Stimulated activated CD8-positive, alpha-beta memory T cell treated with anti-CD3 and anti-CD28 coated beads, Interleukin-15, amount 100 ng/mL, for 24 hours (primary cell): Measurements from ENCODE around the gene STEAP1B.
"Not testable (repeated sequence)": the region's sequence is repeated elsewhere in the genome, so short reads cannot be mapped to it uniquely, and the experiment has no call there.

Experiments used
- DNase-seq: peaks from one replicate; pipeline ENCODE4 v3.0.0-alpha.2; 2020; ENCODE audit warnings: low read depth

STEAP1B gene

DNA sequence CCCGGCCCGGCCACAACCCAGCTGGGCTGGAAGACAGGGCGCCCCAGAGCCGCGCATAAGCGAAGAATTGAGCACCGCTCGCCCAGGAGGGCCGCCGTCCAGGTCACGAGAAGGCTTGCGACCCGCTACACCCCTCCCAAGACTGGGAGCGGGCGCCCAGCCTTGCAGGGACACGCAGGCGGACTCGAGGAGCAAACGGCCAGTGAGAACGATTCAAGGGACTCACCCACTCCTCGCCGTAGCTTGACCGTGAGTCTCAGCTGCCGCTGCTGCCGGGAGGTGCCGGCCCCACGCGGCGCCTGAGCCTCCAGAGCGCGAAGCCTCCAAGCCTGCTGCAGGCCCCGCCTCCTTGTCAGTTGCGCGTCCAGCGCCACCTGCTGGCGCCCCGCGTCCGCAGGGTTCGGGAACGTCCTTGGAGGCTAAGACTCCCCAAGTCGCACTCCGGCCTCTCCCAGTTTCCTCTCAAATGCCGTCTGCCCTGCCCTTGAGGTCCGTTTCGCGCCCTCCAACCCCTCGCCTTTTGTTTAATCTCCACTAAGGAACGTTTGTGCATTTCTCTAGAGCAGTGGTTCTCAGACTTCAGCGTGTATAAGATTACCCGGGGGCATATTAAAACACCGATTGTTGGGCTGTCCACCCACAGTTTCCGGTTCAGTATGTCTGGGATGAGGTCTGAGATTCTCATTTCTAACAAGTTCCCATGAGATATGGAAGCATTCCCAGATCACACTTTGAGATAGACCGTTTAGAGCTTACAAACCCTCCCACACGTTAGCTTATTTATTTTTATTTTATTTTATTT, at the start of gene STEAP1B:
STEAP1B (minus strand) TSS at position 301 of the 802 bp plus-strand sequence. CDS start 5,333 bp downstream, outside the sequence.
- peak; percentile 76 for DNase-seq

DNA sequence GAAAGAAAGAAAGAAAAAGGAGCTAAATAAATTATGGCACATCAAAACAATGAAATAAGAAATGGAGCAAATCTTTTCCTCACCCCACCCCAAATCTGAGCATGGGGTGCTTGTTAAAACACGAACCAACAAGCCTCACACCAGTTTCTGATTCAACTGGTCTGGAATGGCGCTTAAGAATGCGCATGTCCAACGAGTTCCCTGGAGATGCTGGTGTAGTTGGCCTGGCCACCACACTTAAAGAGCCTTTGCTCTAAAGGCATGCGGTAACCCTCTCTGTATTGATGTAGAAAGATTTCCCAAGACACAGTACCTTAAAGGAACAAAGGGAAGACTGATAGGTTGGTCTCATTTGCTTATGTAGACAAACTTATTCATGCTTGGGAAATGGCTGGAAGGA, 49.1 kb upstream of the STEAP1B start:
- DNase-seq, result no peak

DNA sequence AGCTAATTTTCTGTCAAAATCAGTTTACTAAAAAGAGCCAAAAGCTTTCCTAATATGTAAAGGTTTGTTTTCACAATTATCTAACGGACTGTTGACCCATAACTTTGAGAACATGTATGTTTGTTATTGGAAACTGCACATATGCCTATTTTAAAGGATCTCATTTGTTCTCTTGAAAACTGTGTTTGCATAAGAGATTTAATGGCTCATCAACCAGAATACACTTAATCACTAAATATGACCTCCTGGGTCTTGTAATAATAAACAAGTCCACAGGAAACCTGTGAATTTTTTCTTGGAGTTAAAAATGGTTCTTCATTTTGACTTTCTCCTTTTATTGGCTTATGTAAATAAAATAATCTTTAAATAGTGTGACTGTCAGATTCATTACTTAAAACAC, 48.3 kb upstream of the STEAP1B start:
- DNase-seq, result no peak

DNA sequence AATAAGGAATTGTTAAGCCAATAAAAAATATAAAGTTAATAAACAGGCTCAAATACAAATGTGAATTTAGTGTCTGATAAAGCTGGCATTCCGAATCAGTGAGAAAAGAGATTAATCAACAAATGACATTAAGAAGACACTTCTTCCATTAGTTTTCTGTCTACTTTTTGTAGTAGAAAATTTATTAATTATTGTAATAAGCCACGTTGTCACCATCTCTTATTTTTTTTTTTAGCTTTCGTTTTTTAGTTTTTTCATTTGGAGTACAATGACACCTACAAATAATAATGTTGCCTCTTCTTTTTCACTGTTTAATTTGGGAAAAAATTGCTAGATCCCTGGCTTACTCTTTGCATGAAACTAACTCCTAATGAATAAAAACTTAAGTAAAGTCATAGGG, 46.8 kb upstream of the STEAP1B start:
- no peak for DNase-seq

DNA sequence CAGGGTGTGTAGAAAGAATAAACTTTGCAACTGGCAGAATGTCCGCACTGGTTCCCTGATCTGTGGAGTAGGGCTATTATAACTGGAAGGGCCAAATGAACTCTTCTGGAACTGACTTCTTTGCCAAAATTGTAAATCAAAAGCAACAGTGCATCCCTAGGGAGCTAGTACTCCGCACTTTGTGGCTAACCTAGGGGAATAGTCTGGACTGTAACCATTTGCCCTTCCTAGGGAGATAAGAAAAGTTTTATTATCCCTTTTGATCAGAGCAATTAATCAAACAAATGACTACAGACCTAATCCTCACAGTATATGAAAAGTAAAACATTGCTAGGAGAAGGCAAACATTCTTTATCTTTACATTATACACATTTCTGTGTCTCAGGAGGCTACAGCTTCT, 45.5 kb upstream of the STEAP1B start:
- DNase-seq, result no peak

DNA sequence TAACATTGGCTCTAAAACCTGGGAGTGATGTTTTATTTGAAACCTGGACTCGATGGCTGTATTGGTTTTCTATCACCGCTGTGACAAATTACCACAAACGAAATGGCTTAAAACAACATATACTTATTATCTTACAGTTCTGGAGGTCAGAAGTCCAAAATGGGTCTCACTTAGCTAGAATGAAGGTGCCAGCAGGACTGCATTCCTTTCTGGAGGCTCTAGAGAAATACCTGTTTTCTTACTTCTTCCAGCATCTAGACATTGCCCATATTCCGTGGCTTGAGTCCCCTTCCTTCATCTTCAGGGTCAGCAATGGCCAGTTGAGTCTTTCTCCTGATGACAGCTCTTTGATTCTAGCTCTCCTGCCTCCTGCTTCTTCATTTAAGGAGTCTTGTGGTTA, 44.3 kb upstream of the STEAP1B start:
- no peak for DNase-seq

DNA sequence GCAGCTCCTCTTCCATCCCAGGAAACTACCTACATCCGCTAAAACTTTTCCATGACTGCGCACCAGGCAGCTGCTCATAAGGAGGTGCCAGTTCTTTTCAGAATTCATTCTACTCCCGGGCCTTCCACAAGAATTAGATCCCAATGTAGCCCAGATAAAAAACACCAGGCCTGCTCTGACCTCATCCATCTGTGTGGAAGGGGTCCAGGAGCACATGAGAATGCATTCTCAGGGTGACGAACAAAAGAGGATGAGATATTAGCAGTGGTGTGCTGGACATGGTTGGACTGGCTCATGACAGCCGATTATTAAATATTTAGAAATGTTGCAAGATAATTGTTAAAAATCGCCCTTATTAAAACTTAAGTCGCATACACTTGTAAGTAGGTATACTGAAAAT, 43.2 kb upstream of the STEAP1B start:
- DNase-seq, result no peak

DNA sequence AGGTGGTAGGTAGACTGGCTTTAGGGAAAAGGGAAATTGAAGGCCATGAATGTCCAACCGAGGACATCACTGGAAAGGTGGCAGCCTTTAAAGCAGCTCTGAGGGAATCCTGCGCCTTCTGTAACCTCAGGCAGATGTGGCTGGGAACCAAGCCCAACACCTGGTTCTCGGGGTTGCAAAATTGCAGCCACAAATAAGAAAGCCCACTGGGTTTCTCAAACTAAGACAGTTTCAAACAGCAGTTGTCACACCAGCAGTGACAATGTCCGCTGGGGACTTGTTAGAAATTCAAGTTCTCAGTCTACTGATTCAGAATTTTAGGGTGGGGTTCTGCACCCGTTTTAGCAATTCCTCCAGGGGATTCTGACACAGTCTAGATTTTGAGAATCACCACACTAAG, 42.7 kb upstream of the STEAP1B start:
- DNase-seq, result no peak

DNA sequence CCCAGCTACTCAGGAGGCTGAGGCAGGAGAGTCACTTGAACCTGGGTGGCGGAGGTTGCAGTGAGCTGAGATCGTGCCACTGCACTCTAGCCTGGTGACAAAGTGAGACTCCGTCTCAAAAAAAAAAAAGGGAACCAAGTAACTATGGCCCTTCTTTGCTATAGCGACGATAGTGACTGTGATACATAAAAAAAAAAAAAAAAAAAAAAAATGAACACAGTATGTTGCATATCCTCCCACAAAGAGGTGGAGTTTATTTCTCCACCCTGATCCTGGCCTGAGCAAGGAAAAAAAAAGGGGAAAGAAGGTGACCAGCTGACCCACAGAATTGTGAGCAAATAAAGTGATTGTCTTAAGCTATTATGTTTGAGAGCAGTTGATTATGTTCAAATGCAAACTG, 42.3 kb upstream of the STEAP1B start:
- DNase-seq, result no peak

DNA sequence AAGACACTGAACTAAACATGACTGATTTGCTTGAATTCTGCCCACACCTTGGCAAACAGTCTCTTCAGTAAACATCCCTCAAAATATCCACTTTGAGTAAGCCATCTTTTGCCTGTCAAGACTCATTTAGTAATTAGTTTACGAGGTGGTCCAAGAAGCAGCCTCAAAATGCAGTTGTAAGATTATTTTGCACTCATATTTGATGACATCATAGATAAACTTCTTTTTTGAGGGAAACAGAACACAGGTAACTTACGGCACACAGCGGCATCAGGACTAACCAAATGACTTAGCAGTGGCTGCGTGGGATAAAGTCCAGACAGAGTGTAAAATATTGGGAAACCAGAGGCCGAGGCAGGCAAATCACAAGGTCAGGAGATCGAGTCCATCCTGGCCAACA, 41.8 kb upstream of the STEAP1B start:
- DNase-seq, result no peak

DNA sequence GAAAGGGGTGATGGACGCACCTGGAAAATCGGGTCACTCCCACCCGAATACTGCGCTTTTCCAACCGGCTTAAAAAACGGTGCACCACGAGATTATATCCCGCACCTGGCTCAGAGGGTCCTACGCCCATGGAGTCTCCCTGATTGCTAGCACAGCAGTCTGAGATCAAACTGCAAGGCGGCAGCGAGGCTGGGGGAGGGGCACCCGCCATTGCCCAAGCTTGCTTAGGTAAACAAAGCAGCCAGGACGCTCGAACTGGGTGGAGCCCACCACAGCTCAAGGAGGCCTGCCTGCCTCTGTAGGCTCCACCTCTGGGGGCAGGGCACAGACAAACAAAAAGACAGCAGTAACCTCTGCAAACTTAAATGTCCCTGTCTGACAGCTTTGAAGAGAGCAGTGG, 28.5 kb upstream of the STEAP1B start:
- DNase-seq, result not testable (repeated sequence)

DNA sequence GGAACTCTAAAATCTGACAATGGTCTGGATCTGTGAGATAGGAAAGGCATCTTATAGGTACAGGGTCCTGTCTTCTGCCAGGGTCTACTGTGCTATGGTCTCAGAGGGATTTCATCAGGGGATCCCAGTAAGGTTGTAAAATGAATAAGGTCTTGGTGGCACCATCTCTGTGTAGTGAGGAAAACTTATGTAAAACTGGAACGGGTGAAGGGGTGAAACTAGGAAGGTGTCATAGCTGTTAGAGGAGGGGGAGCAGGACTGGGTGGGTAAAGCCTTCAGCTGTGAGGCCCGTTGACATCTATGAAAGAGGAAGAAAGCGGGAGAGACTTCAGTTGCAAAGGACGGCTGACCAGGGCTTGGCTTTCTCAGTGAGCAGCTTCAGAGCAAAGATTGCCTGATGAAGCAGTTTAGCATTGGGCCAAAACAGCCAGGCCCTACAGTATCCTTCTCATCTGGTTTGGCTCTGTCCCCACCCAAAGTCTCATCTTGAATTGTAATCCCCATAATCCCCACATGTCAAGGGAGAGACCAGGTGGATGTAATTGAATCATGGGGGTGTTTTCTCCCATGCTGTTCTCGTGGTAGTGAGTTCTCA, 24.5 kb upstream of the STEAP1B start:
- not testable (repeated sequence) for DNase-seq

DNA sequence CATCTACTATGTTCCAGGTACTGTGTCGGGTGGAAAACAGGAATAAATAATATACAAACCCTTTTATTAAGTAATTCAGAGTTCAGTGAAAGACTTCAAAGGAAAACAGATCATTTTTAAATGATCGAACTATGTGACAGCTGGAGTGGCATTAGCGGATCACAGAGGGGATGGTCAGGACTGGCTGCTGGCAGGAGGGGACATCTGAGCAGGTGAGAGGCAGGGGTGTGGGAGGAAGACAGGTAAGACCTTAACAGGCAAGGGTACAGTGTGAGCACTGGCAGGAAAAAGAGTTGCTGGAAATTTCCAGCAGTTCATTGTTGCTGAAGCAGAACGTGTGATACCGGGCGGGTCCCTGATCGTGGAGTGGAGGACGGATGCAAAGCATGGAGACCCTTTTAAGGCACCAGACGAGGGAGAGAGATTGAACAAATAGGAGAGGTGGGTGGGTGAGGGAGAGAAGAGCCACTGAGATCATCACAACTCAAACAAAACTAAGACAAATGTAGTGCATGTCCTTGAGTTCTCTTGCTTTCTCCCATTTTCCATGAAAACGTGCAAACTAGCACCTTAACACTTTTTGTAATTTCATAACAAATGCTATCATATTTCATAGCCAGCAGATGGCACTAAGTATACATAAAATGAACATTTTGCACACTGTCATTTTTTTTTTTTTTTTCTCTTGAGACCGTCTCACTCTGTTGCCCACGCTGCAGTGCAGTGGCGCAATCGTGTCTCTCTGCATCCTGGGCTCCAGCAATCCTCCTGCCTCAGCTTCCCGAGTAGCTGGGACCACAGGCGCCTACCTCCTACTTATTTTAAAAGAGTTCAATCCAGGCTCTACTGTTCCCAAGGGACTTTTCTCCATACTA, 23.7 kb upstream of the STEAP1B start:
- DNase-seq, result not testable (repeated sequence)

DNA sequence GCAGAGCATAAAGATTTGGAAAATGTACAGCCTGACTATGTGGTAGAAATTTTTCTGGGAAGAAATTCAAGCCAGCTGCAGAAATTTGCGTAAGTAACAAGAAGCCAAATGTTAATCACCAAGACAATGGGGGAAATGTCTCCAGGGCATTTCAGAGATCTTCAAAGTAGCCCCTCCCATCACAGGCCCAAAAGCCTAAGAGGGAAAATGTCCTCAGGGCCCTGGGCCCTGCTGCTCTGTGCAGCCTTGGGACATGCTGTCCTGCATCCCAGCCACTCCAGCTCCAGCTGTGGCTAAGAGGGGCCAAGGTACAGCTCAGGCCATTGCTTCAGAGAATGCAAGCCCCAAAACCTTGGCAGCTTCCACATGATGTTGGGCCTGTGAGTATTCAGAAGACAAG, 19.6 kb upstream of the STEAP1B start:
- DNase-seq, result not testable (repeated sequence)

DNA sequence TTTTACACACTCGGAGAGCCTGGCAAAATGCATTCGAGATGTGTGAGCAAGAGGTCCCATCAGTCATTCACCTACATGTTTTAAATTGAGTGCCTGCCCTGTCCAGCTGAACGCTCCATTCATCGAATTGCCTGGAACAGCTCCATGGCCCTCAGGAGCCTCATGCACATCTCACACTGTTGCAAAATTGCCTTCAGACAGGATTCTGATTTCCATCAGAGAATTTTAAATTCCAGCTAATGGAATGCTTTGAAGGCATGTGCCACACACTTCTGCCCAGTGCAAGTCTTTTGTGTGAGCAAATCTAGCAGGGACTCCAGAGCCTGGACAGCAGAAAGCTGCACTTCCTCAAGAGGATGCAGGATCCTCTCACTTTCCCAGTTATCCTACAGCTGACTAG, 17.0 kb upstream of the STEAP1B start:
- DNase-seq, result not testable (repeated sequence)

DNA sequence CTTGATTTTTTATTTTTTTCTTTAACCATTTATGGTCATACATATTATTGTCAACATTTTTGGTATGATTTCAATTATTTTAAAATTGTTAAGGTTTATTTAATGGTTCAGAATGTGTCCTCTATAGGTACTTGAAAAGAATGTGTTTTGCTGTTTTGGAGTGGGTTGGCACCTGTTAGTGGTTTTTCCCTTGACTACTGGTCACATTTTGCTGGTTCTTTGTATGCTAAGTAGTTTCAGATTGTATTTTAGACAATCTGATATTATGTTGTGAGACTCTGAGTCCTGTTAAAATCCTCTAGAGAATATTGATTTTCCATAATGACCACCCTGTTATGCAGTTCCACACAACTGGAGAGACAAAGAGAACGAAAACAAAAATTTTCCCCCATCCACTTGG, 15.0 kb upstream of the STEAP1B start:
- DNase-seq, result not testable (repeated sequence)

DNA sequence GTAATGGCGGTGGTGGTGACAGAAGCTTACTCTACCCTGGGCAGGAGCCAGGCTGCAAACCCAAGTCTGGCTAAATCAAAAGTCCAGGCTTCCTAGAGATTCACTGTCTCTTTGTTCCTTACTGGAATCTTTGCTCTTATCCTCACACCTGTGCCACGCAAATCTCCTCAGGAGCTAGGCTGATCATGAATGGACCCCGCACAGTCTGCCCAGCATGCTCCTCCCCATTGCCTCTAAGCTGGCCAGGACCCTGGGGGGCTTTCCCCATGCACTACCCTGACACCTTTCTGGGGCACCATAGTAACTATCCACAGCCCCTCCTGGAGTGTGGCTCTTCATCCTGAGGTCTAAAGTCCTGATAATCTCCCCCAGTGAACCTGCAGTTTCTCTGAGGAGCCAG, 7.3 kb upstream of the STEAP1B start:
- not testable (repeated sequence) for DNase-seq

DNA sequence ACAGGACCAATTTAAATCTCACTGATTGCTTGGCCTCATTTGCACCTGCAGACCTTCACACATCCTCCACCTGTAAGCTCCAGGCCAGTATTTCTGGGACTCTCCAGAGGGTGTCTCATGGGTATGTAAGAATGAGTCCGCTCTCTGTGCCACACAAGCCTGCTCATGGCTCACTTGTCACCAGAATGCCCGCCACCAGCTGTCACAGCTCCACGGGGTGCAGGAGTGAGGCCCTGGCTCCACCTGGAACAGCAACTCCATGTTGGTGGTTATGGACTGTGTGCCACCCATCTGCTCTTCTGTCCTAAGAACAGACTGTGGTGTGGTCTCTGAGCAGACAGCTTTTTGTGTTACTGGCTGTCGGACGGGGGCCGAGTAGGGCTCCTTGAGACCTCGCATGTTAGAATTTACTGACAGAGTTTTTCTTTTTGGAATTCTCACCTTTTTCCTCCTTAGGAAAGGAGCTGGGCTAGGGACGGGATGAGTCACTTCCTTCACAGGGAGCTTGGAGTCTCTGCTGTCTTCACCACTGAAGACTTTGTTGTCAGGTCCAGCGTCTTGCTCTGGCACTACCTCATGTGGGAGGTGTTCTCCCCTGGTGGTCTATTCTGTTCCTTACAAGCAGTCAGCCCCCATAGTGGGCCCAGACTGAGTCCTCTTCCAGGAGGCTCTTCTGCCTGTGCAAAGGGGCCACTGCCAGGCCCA, 6.5 kb upstream of the STEAP1B start:
- DNase-seq, result not testable (repeated sequence)

DNA sequence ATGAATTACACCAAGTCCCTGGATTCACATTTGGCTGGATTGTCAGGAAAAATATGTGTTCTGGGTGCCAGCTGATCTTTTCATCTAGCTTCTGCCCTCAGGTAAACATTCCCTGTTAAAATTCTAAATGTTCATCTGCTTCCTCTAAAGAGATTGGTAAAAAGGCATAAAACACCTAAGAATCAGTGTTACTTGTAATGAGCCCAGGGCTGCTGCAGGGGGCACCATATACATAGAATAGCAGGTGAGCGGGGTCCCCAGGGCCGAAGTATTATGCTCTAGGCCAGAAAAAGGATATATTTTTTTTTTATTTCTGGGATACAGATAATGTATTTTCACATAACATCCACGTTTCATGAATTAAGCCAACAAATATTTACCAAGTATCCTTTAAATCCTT, 4.5 kb upstream of the STEAP1B start:
- DNase-seq, result not testable (repeated sequence)

DNA sequence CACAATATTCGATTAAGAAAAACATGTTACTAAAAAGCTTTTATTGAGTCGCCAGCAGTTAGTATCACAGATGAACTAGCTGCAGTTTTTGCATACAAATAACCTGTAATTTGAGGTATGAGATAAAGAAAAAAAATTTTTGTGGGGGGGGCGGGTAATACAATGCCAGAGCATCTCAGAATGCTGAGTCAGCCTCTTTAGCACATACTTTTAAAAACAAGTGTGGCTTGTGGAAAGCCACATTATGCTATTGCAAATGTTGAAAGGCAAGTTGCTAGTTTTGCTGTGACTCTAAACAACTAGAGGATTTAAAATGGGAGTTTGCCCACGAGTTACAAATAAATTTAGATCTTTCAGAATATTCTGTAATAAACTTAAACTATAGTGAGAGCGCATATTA, 2.1 kb upstream of the STEAP1B start:
- DNase-seq, result not testable (repeated sequence)

DNA sequence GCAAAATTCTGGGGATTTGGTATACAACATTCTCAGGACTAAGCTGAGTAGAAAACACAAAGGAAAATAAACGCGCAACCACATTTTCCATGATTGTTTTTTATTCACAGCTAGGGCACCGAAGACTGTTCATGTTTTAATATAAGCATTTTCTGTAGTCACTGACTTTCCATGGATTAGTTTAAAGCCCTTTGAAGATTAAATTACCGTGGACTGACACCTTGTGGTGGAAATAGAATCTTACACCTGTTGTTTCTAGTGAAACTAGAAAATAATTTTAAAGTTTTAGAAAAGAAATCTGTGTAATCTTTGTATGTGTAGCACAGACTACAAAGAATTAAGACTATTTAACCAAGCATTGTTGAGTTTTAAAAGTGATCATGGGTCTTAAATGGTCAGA, 1.3 kb upstream of the STEAP1B start:
- not testable (repeated sequence) for DNase-seq

DNA sequence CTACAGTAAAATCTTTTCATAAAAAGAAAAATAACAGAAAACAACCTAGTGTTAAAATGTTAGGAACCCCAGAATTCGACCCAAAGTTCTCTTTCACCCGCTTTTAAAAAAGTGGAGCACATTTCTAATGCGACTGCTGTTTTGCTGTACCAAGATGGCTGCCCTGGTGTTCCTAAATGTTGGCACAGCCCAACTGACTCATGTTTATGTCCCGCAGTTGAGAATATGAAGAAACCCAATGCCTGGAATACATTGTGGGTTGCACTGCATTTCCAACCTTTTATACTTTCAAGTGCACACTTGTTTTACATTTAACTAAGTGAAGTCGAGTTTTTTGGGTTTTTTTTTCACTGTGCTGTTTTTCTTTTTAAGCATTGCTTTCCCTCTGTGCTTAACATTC, 944 bp downstream of the STEAP1B start:
- DNase-seq, result no peak
